ENCODE data around the gene ZNF646.

- TF ChIP-seq POLR2A (IDR thresholded peaks at IDR 0.05): no peak
- TF ChIP-seq CTCF (IDR thresholded peaks at IDR 0.05): no peak
- no peak for TF ChIP-seq POLR2AphosphoS5 (IDR thresholded peaks at IDR 0.05; ENCODE audit: insufficient read depth in 1 of 2, low read depth in 1 of 2)
Measured at GRCh38 chr16:31081428-31082351, 7.5 kb downstream of the ZNF646 start.

Data from vagina (tissue), 2 donors.